ENCODE data around the gene KCND2.

GRCh38 chr7:120462991-120463390 lies 190.0 kb downstream of the KCND2 start:
- TF ChIP-seq CTCF (conservative IDR thresholded peaks at IDR 0.05; ENCODE audit: low read depth, low read length) (no peak), MXI1 (IDR thresholded peaks at IDR 0.05; ENCODE audit: borderline replicate concordance, low read depth, low read length) (no peak), RCOR1 (IDR thresholded peaks at IDR 0.05; ENCODE audit: insufficient replicate concordance, low read length) (no peak), CEBPB (IDR thresholded peaks at IDR 0.05; ENCODE audit: low read depth, low read length) (no peak), NFE2L2 (IDR thresholded peaks at IDR 0.05; ENCODE audit: low read depth, low read length) (no peak), SMC3 (IDR thresholded peaks at IDR 0.05; ENCODE audit: low read depth, low read length) (no peak), POLR2A (IDR thresholded peaks at IDR 0.05; ENCODE audit: low read depth, low read length) (no peak), USF2 (IDR thresholded peaks at IDR 0.05; ENCODE audit: low read depth, low read length) (no peak), RAD21 (IDR thresholded peaks at IDR 0.05; ENCODE audit: low read length) (no peak)
